ENCODE data around the gene VPS4A.

The VPS4A gene

GRCh38 chr16:69319381-69319780 lies 8.2 kb downstream of the VPS4A start:
- TF ChIP-seq CTCF (IDR thresholded peaks at IDR 0.05) = no peak

- no peak for TF ChIP-seq CTCF (IDR thresholded peaks at IDR 0.05)
These were observed 8.9 kb downstream of the VPS4A start for GRCh38 chr16:69319826-69320739.

GRCh38 chr16:69320740-69321073 lies 9.6 kb downstream of the VPS4A start:
- TF ChIP-seq CTCF (IDR thresholded peaks at IDR 0.05) = no peak

- no peak for TF ChIP-seq CTCF (IDR thresholded peaks at IDR 0.05)
These were observed 9.9 kb downstream of the VPS4A start for GRCh38 chr16:69321080-69321479.

GRCh38 chr16:69322343-69322742 lies 11.2 kb downstream of the VPS4A start:
- no peak for TF ChIP-seq CTCF (IDR thresholded peaks at IDR 0.05)

- no peak for TF ChIP-seq CTCF (IDR thresholded peaks at IDR 0.05)
These were observed 12.3 kb downstream of the VPS4A start for GRCh38 chr16:69323415-69323814.

- no peak for TF ChIP-seq CTCF (IDR thresholded peaks at IDR 0.05)
These were observed 12.9 kb downstream of the VPS4A start for GRCh38 chr16:69324013-69324531.

All from LNCAP (cell line).